Panc1 (cell line): ENCODE measurements around the gene SEH1L.

ENCODE experiments used
- CTCF ChIP-seq: fragments of 450-650 bp; IDR thresholded peaks from 2 replicates; pipeline ENCODE4 v1.5.1; 2017; ENCODE audit warnings: mild to moderate bottlenecking
- SIN3A ChIP-seq: IDR thresholded peaks from 2 replicates; pipeline ENCODE4 v1.6.1; 2012; ENCODE audit warnings: low read depth, mild to moderate bottlenecking, low read length, moderate library complexity, borderline replicate concordance; ENCODE audit not compliant: insufficient read depth

GRCh38 chr18:12995952-12996477, 48.2 kb downstream of the SEH1L start:
- no peak for TF ChIP-seq SIN3A
- no peak for TF ChIP-seq CTCF
